Psoas muscle (tissue), 8 donors: ENCODE data around the gene FNTB. TPM values are rescaled to one million over a fixed set of nuclear protein-coding genes. Genes with fewer than 3 reads are reported as not detected.
"Not testable (repeated sequence)": the region's sequence is repeated elsewhere in the genome, so short reads cannot be mapped to it uniquely, and the experiment has no call there.

Experiments
- ATAC-seq, 4 donors: fragments of 200-7000 bp; cut with Tn5 transposase; one replicate each; pipeline ENCODE4 v1.9.1; 2020; ENCODE audit warnings: moderate library complexity in 3 of 4, mild to moderate bottlenecking in 2 of 4
- DNase-seq, 2 donors: peaks; one replicate each; pipeline ENCODE4 v3.0.0-alpha.2; 2020
- H3K27ac ChIP-seq: fragments of 200-600 bp; one replicate; pipeline ENCODE4 v1.8.0; 2022
- H3K27me3 ChIP-seq, 3 donors: fragments of 200-600 bp in 1 of 3; one replicate each; pipeline versions ENCODE4 v1.6.1 to v1.8.0; 2013 to 2022; ENCODE audit warnings: low read length in 2 of 3, mild to moderate bottlenecking in 2 of 3, moderate library complexity in 1 of 3; ENCODE audit not compliant: insufficient read depth in 3 of 3
- H3K36me3 ChIP-seq, 2 donors: fragments of 200-600 bp in 1 of 2; one replicate each; pipeline versions ENCODE4 v1.6.1 to v1.8.0; 2013 to 2022; ENCODE audit warnings: low read depth in 1 of 2, mild to moderate bottlenecking in 1 of 2, moderate library complexity in 1 of 2; ENCODE audit not compliant: insufficient read depth in 1 of 2
- H3K4me1 ChIP-seq: fragments of 200-600 bp; one replicate; pipeline ENCODE4 v1.8.0; 2022
- H3K4me3 ChIP-seq: fragments of 200-600 bp; one replicate; pipeline ENCODE4 v1.8.0; 2022; ENCODE audit warnings: mild to moderate bottlenecking
- H3K9me3 ChIP-seq: fragments of 200-600 bp; one replicate; pipeline ENCODE4 v1.8.0; 2022
- CTCF ChIP-seq: fragments of 200-600 bp; IDR thresholded peaks from one replicate; pipeline ENCODE4 v1.8.0; 2022; ENCODE audit warnings: antibody characterized with exemption
- WGBS, 3 donors: extraction: QIAGEN DNeasy Blood & Tissue Kit; methylation state at CpG; one replicate each; pipeline versions ENCODE4 v1.1.6 to v1.1.7; 2013; 5-methylcytosine and 5-hydroxymethylcytosine counted together
- intact Hi-C, 2 donors: fragments of 100-400 bp; cut with DNase I; formaldehyde crosslinking; loops; one replicate each; pipeline versions ENCODE4 v1.11.0 to v1.14.2; 2022
- polyA plus RNA-seq, 3 donors: library from polyadenylated mRNA; stranded (reverse); fragments of 200-250 nt; gene quantifications; one replicate each; pipeline ENCODE4 v1.2.3, GENCODE V29; 2013
- total RNA-seq, 4 donors: library from RNA; stranded (reverse); fragmentation: NEBNext Ultra II Directional in 2 of 4; extraction: Animal tissue kit (Norgen Biotek cat#: 25700) in 2 of 4; gene quantifications; one replicate each; pipeline versions ENCODE4 v1.2.1 to v1.2.4, GENCODE V29; 2021 to 2023
- donor health status: healthy with polysubstance abuse.
- donor health status: DM: no; HTN: no; CAD: no; lungs with moderate emphysema.
- donor health status: Bipolar disorder and iron deficiency.
- donor health status: healthy.
- donor health status: DM: yes; HTN: yes; CAD: no.
- donor health status: DM: no; HTN: no; CAD: no.
- donor health status: DM: no; HTN: no; CAD: no.
- donor health status: DM: yes; HTN: yes; CAD: no.

The FNTB gene
- total and polyA plus RNA-seq, 7 donors = 10.2 to 28.8 (median 19.4) TPM

- Histone ChIP-seq H3K36me3 (peaks cover 0 to 44% of the 10 kb centered on the region in 2 donors), H3K4me1 (peaks cover 78% of the 10 kb centered on the region), H3K27me3 (no peaks in the 10 kb centered on the region), H3K27ac (peak overlapping the region; percentile 36), H3K9me3 (no peaks in the 10 kb centered on the region), H3K4me3 (no peak overlapping the region)
- DNase-seq = no peak
- no peak for TF ChIP-seq CTCF
- no peak for ATAC-seq
- WGBS, 3 donors = 83 to 87% (median 86%) methylated on average over 5 of the region's 5 CpGs
- intact Hi-C loops = loop anchor here in 1 of 2 donors (5.0 kb wide), 1 partner anchor 592 kb away; no protein-coding TSS in a partner anchor
Measured at GRCh38 chr14:65079768-65080167, 93.1 kb downstream of the FNTB start.

GRCh38 chr14:65080960-65081747 lies 94.5 kb downstream of the FNTB start:
- H3K9me3 ChIP-seq = no peaks in the 10 kb centered on the region
- H3K4me1 ChIP-seq = peaks cover 73% of the 10 kb centered on the region
- intact Hi-C loops = loop anchor here in 1 of 2 donors (5.0 kb wide), 1 partner anchor 594 kb away; no protein-coding TSS in a partner anchor
- ATAC-seq (no peak), DNase-seq (no peak)
- peak overlapping the region; percentile 42 for H3K27ac ChIP-seq
- peaks cover 0 to 41% of the 10 kb centered on the region in 2 donors for H3K36me3 ChIP-seq
- no peak overlapping the region for H3K4me3 ChIP-seq
- TF ChIP-seq CTCF = no peak
- no peaks in the 10 kb centered on the region for H3K27me3 ChIP-seq
- 37 to 65% (median 47%) methylated on average over 2 of the region's 2 CpGs for WGBS, 3 donors

- Histone ChIP-seq H3K27me3 (no peaks in the 10 kb centered on the region), H3K27ac (peak overlapping the region; percentile 81), H3K4me1 (peaks cover 69% of the 10 kb centered on the region), H3K4me3 (no peak overlapping the region), H3K9me3 (no peaks in the 10 kb centered on the region), H3K36me3 (peaks cover 0 to 41% of the 10 kb centered on the region in 2 donors)
- intact Hi-C loops = loop anchor here in 1 of 2 donors (5.0 kb wide), 1 partner anchor 596 kb away; no protein-coding TSS in a partner anchor
- 27 to 53% (median 39%) methylated on average over 2 of the region's 2 CpGs for WGBS, 3 donors
- ATAC-seq (peak in 1 of 4 donors; percentile 3), DNase-seq (no peak)
- no peak for TF ChIP-seq CTCF
Measured at GRCh38 chr14:65082930-65083329, 96.2 kb downstream of the FNTB start.

GRCh38 chr14:65084554-65085505 lies 98.1 kb downstream of the FNTB start:
- Histone ChIP-seq H3K27ac (peak overlapping the region; percentile 81), H3K4me1 (peaks cover 56% of the 10 kb centered on the region), H3K27me3 (no peaks in the 10 kb centered on the region), H3K9me3 (no peaks in the 10 kb centered on the region), H3K36me3 (peaks cover 1 to 57% of the 10 kb centered on the region in 2 donors), H3K4me3 (peak overlapping the region; percentile 11)
- ATAC-seq (peak; percentile 55 to 83 (median 78)), DNase-seq (no peak)
- WGBS, 3 donors = 58 to 66% (median 61%) methylated on average over 6 of the region's 6 CpGs
- TF ChIP-seq CTCF = no peak
- intact Hi-C loops = loop anchor here in 1 of 2 donors (5.0 kb wide), 1 partner anchor 598 kb away; no protein-coding TSS in a partner anchor

- Histone ChIP-seq H3K36me3 (peaks cover 6 to 75% of the 10 kb centered on the region in 2 donors), H3K4me1 (peaks cover 57% of the 10 kb centered on the region)
- intact Hi-C loops, ATAC-seq, H3K27ac ChIP-seq, H3K4me3 ChIP-seq, H3K27me3 ChIP-seq, DNase-seq, H3K9me3 ChIP-seq: not testable (repeated sequence)
- 50 to 88% (median 59%) methylated on average over 4 of the region's 4 CpGs for WGBS, 3 donors
Measured at GRCh38 chr14:65086686-65087085, 100.0 kb downstream of the FNTB start.

- ATAC-seq, H3K4me3 ChIP-seq, DNase-seq, H3K27ac ChIP-seq, H3K9me3 ChIP-seq, intact Hi-C loops, H3K27me3 ChIP-seq: not testable (repeated sequence)
- Histone ChIP-seq H3K36me3 (peaks cover 13 to 75% of the 10 kb centered on the region in 2 donors), H3K4me1 (peaks cover 56% of the 10 kb centered on the region)
- WGBS, 3 donors = 93 to 99% (median 95%) methylated on average over 8 of the region's 8 CpGs
Measured at GRCh38 chr14:65087835-65088234, 101.1 kb downstream of the FNTB start.
